Measurements from ENCODE around the gene EIF3D.

GRCh38 chr22:36463783-36464184 lies 65.2 kb downstream of the EIF3D start:
- TF ChIP-seq, protein P1, sequence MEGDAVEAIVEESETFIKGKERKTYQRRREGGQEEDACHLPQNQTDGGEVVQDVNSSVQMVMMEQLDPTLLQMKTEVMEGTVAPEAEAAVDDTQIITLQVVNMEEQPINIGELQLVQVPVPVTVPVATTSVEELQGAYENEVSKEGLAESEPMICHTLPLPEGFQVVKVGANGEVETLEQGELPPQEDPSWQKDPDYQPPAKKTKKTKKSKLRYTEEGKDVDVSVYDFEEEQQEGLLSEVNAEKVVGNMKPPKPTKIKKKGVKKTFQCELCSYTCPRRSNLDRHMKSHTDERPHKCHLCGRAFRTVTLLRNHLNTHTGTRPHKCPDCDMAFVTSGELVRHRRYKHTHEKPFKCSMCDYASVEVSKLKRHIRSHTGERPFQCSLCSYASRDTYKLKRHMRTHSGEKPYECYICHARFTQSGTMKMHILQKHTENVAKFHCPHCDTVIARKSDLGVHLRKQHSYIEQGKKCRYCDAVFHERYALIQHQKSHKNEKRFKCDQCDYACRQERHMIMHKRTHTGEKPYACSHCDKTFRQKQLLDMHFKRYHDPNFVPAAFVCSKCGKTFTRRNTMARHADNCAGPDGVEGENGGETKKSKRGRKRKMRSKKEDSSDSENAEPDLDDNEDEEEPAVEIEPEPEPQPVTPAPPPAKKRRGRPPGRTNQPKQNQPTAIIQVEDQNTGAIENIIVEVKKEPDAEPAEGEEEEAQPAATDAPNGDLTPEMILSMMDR (IDR thresholded peaks at IDR 0.05; ENCODE audit: low read length): no peak
- no peak for TF ChIP-seq EZH2 (IDR thresholded peaks at IDR 0.05; ENCODE audit: borderline replicate concordance, low read length)

Data from OCI-LY1 (cell line).